UCSD-AML1 (cell line): Measurements from ENCODE around the gene NEXN.
"Not testable (repeated sequence)": the region's sequence is repeated elsewhere in the genome, so short reads cannot be mapped to it uniquely, and the experiment has no call there.

ENCODE experiments used
- DNase-seq: peaks from one replicate; lab custom pipeline; 2025; ENCODE audit not compliant: unreplicated experiment; lab: John Stamatoyannopoulos, UW

Gene NEXN

GRCh38 chr1:77958391-77958790, 70.0 kb downstream of the NEXN start:
- no peak for DNase-seq

GRCh38 chr1:77958850-77959249, 70.4 kb downstream of the NEXN start:
- no peak for DNase-seq

- no peak for DNase-seq
These were observed 73.0 kb downstream of the NEXN start for GRCh38 chr1:77961392-77961791.

GRCh38 chr1:77966291-77966690, 77.9 kb downstream of the NEXN start:
- no peak for DNase-seq

- DNase-seq, result no peak
These were observed 81.8 kb downstream of the NEXN start for GRCh38 chr1:77970192-77970591.

- DNase-seq, result no peak
These were observed 83.7 kb downstream of the NEXN start for GRCh38 chr1:77972080-77972479.

- DNase-seq, result no peak
These were observed 87.0 kb downstream of the NEXN start for GRCh38 chr1:77975386-77975785.

GRCh38 chr1:77975907-77976306, 87.5 kb downstream of the NEXN start:
- DNase-seq, result no peak

- no peak for DNase-seq
These were observed 88.1 kb downstream of the NEXN start for GRCh38 chr1:77976433-77977076.

- DNase-seq, result no peak
These were observed 89.5 kb downstream of the NEXN start for GRCh38 chr1:77977989-77978292.

- peak; percentile 45 for DNase-seq
These were observed 90.0 kb downstream of the NEXN start for GRCh38 chr1:77978293-77978968.

GRCh38 chr1:77978969-77979876, 90.8 kb downstream of the NEXN start, which contains the start of gene FUBP1:
TSS of gene FUBP1 (minus strand) at chr1:77979072. CDS start at chr1:77979004, 68 bp downstream.
- peak; percentile 93 for DNase-seq

GRCh38 chr1:77983352-77983996, 95.0 kb downstream of the NEXN start:
- not testable (repeated sequence) for DNase-seq

GRCh38 chr1:77983997-77984355, 95.6 kb downstream of the NEXN start:
- DNase-seq, result no peak

- no peak for DNase-seq
These were observed 96.2 kb downstream of the NEXN start for GRCh38 chr1:77984629-77985028.

- no peak for DNase-seq
These were observed 98.4 kb downstream of the NEXN start for GRCh38 chr1:77986810-77987209.

GRCh38 chr1:77987919-77988318, 99.5 kb downstream of the NEXN start:
- no peak for DNase-seq

- DNase-seq, result no peak
These were observed 101.3 kb downstream of the NEXN start for GRCh38 chr1:77989744-77990143.

- no peak for DNase-seq
These were observed 102.3 kb downstream of the NEXN start for GRCh38 chr1:77990629-77991204.

- DNase-seq, result no peak
These were observed 103.2 kb downstream of the NEXN start for GRCh38 chr1:77991638-77992037.
